Measurements from ENCODE around the gene CLASP2.
"Not testable (repeated sequence)": the region's sequence is repeated elsewhere in the genome, so short reads cannot be mapped to it uniquely, and the experiment has no call there.

Gene CLASP2

GRCh38 chr3:33459577-33459976 lies 258.5 kb downstream of the CLASP2 start:
- not testable (repeated sequence) for FAIRE-seq; DNase-seq (ENCODE audit: low spot score)

GRCh38 chr3:33458446-33458845 lies 259.6 kb downstream of the CLASP2 start:
- FAIRE-seq (no peak), DNase-seq (ENCODE audit: low spot score) (no peak)

DNA sequence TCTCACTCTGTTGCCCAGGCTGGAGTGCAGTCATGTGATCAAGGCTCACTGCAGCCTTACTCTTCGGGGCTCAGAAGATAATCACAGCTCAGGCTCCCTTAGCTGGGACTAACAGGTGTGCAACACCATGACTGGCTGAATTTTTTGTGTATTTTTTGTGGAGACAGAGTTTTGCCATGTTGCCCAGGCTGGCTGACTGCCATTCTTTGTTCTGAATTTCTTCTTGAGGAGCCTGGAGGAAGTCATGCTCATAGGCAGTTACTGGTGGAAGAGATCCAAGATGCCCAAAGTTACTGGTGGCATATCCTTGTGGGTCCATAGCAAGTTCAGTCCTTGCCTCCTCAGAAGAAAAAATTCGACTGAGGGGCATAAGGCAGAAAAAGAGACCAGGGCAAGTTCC lies 261.3 kb downstream of the CLASP2 start:
- DNase-seq (ENCODE audit: low spot score) (no peak), FAIRE-seq (no peak)

DNA sequence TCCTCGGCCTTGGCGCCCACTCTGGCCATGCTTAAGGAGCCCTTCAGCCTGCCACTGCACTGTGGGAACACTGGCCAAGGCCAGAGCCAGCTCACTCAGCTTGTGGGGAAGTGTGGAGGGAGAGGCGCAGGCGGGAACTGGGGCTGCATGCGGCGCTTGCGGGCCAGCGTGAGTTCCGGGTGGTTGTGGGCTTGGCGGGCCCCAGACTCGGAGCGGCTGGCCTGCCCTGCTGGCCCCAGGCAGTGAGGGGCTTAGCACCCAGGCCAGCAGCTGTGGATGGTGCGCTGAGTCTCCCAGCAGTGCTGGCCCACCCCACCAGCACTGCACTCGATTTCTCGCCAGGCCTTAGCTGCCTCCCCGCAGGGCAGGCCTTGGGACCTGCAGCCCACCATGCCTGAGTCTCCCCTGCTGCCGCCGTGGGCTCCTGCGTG lies 264.7 kb downstream of the CLASP2 start:
- FAIRE-seq (no peak), DNase-seq (ENCODE audit: low spot score) (no peak)

GRCh38 chr3:33451994-33452393 lies 266.1 kb downstream of the CLASP2 start:
- not testable (repeated sequence) for FAIRE-seq; DNase-seq (ENCODE audit: low spot score)

DNA sequence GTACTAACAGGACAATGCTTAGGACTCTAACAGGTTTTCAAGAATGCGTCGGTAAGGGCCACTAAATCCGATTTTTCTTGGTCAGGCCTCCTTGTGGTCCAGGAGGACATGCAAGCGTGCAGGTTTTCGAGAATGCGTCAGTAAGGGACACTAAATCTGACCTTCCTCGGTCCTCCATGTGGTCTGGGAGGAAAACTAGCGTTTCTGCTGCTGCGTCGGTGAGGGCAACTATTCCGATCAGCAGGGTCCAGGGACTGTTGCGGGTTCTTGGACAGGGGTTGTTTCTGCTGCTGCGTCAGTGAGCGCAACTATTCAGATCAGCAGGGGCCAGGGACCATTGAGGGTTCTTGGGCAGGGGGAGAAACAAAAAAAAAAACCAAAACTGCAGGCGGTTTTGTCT lies 270.1 kb downstream of the CLASP2 start:
- FAIRE-seq (no peak), DNase-seq (ENCODE audit: low spot score) (no peak)

DNA sequence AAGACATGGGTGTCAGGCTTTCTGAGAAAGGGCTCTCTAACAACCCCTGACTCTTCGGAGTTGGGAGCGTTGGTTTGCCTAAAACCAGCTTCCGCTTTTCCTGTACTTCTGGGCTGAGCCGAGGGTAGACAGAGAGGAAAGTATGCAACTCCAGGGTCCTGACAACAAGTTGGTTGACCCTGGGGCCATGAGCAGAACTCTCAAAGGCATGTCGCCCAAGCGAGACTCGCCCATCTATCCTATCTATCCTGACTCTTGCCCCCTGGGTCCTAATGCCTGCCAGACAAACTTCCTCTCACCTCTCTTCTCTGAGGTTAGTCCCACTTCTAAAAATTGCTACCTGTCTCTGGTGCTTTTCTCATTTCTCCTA lies 270.8 kb downstream of the CLASP2 start:
- DNase-seq (ENCODE audit: low spot score); FAIRE-seq: not testable (repeated sequence)
